Fibroblast of lung (primary cell): Measurements from ENCODE around the gene CATSPER2. TPM values are rescaled to one million over a fixed set of nuclear protein-coding genes. Genes with fewer than 3 reads are reported as not detected.
"Not testable (repeated sequence)": the region's sequence is repeated elsewhere in the genome, so short reads cannot be mapped to it uniquely, and the experiment has no call there.

ENCODE experiments used
- DNase-seq, 2 donors: peaks; one replicate each; pipeline versions ENCODE4 v3.0.0 to v3.0.0-alpha.2; 2010; ENCODE audit warnings: low read depth in 2 of 2
- H2AFZ ChIP-seq: 2 replicates; pipeline ENCODE4 v1.5.1; 2012; ENCODE audit warnings: low read length, control low read depth, inconsistent platforms
- H3K27ac ChIP-seq: 2 replicates; pipeline ENCODE4 v1.5.1; 2011; ENCODE audit warnings: low read length, control low read depth; ENCODE audit not compliant: insufficient read depth
- H3K27me3 ChIP-seq: 2 replicates; pipeline ENCODE4 v1.5.1; 2011; ENCODE audit warnings: mild to moderate bottlenecking, low read length; ENCODE audit not compliant: control insufficient read depth, insufficient read depth
- H3K36me3 ChIP-seq: 2 replicates; pipeline ENCODE4 v1.5.1; 2011; ENCODE audit warnings: low read length; ENCODE audit not compliant: control insufficient read depth, insufficient read depth
- H3K4me1 ChIP-seq: 2 replicates; pipeline ENCODE4 v1.5.1; 2011; ENCODE audit warnings: low read length; ENCODE audit not compliant: control insufficient read depth, insufficient read depth; ENCODE audit errors: extremely low read depth
- H3K4me2 ChIP-seq: 2 replicates; pipeline ENCODE4 v1.5.1; 2011; ENCODE audit warnings: low read length, control low read depth; ENCODE audit not compliant: insufficient read depth; ENCODE audit errors: extremely low read depth
- H3K4me3 ChIP-seq, 4 experiments: fragments of 200-600 bp in 1 of 4; sonication (generic) in 1 of 4; replicated peaks in 1 of 4; 2 replicates each; pipeline ENCODE4 v1.5.1; 2011 to 2016; ENCODE audit warnings: low read length in 4 of 4, low read depth in 3 of 4, mild to moderate bottlenecking in 3 of 4, control low read depth in 2 of 4, inconsistent platforms in 1 of 4, mixed read lengths in 1 of 4; ENCODE audit not compliant: insufficient read depth in 1 of 4; ENCODE audit errors: control extremely low read depth in 1 of 4
- H3K79me2 ChIP-seq: 2 replicates; pipeline ENCODE4 v1.5.1; 2012; ENCODE audit warnings: mild to moderate bottlenecking, low read length, inconsistent platforms; ENCODE audit not compliant: control insufficient read depth, insufficient read depth
- H3K9ac ChIP-seq: 2 replicates; pipeline ENCODE4 v1.5.1; 2011; ENCODE audit warnings: mild to moderate bottlenecking, low read length, control low read depth; ENCODE audit not compliant: insufficient read depth
- H3K9me3 ChIP-seq: 2 replicates; pipeline ENCODE4 v1.5.1; 2012; ENCODE audit warnings: low read depth, low read length; ENCODE audit not compliant: control insufficient read depth, insufficient read depth
- H4K20me1 ChIP-seq: 2 replicates; pipeline ENCODE4 v1.5.1; 2011; ENCODE audit warnings: low read length; ENCODE audit not compliant: control insufficient read depth, insufficient read depth; ENCODE audit errors: extremely low read depth
- polyA plus RNA-seq, 2 donors: library from polyadenylated mRNA; depleted of rRNA in 1 of 2; stranded (reverse) in 1 of 2; unstranded in 1 of 2; fragments of >200 nt; gene quantifications; 2 replicates each; pipeline ENCODE4 v1.2.1, GENCODE V29; 2011 to 2012; ENCODE audit warnings: missing spikeins in 1 of 2
- total RNA-seq: library from RNA; depleted of rRNA; stranded (reverse); fragments of >200 nt; gene quantifications from 2 replicates; pipeline ENCODE4 v1.2.1, GENCODE V29; 2014

The CATSPER2 gene
- total and polyA plus RNA-seq, 2 donors (not counting 1 experiment from before 2014, with no cell fraction given), result 0.84 to 2.3 TPM

- H3K9ac ChIP-seq, H3K4me3 ChIP-seq, DNase-seq, H3K4me2 ChIP-seq, H3K36me3 ChIP-seq, H3K4me1 ChIP-seq, H3K27ac ChIP-seq, H2AFZ ChIP-seq, H3K9me3 ChIP-seq, H4K20me1 ChIP-seq, H3K27me3 ChIP-seq, H3K79me2 ChIP-seq: not testable (repeated sequence)
These were observed 49.5 kb downstream of the CATSPER2 start for GRCh38 chr15:43599131-43599530.

- H3K36me3 ChIP-seq, DNase-seq, H3K4me2 ChIP-seq, H3K4me3 ChIP-seq, H2AFZ ChIP-seq, H3K79me2 ChIP-seq, H3K4me1 ChIP-seq, H3K27ac ChIP-seq, H4K20me1 ChIP-seq, H3K9ac ChIP-seq, H3K9me3 ChIP-seq, H3K27me3 ChIP-seq: not testable (repeated sequence)
These were observed 55.1 kb downstream of the CATSPER2 start, which contains the start of gene CKMT1B for GRCh38 chr15:43593328-43594190. CKMT1B (plus strand) TSS chr15:43594027; CDS start chr15:43594219, 192 bp downstream.

GRCh38 chr15:43592841-43593240 lies 55.8 kb downstream of the CATSPER2 start:
- H3K9ac ChIP-seq, H2AFZ ChIP-seq, H3K4me2 ChIP-seq, H3K4me3 ChIP-seq, H3K27me3 ChIP-seq, H3K27ac ChIP-seq, H3K9me3 ChIP-seq, H3K4me1 ChIP-seq, H4K20me1 ChIP-seq, H3K36me3 ChIP-seq, H3K79me2 ChIP-seq, DNase-seq: not testable (repeated sequence)

GRCh38 chr15:43589778-43590466 lies 58.7 kb downstream of the CATSPER2 start, which contains the start of gene PPIP5K1:
PPIP5K1 (minus strand) TSS chr15:43590208; CDS start chr15:43584504, 5,704 bp downstream.
- H3K27ac ChIP-seq, H3K4me3 ChIP-seq, DNase-seq, H3K4me1 ChIP-seq, H3K9ac ChIP-seq, H4K20me1 ChIP-seq, H3K36me3 ChIP-seq, H3K4me2 ChIP-seq, H3K27me3 ChIP-seq, H2AFZ ChIP-seq, H3K9me3 ChIP-seq, H3K79me2 ChIP-seq: not testable (repeated sequence)

Other genes with a start within 250 kb of the CATSPER2 start
- gene TP53BP1, start 155.7 kb downstream of the CATSPER2 start, total RNA-seq, result 79.9 and 132 TPM in 2 replicates
- 38.8 and 39.8 TPM in 2 replicates for gene TP53BP1, start 155.7 kb downstream of the CATSPER2 start, polyA plus RNA-seq
- 70.4 and 201 TPM in 2 replicates for gene MAP1A, start 131.2 kb downstream of the CATSPER2 start, total RNA-seq
- gene MAP1A, start 131.2 kb downstream of the CATSPER2 start, polyA plus RNA-seq, result 51.2 and 66.1 TPM in 2 replicates
- 27.0 and 40.8 TPM in 2 replicates for gene PPIP5K1, start 58.6 kb downstream of the CATSPER2 start, total RNA-seq
- 19.6 and 21.2 TPM in 2 replicates for gene PPIP5K1, start 58.6 kb downstream of the CATSPER2 start, polyA plus RNA-seq
- gene CKMT1B, start 54.8 kb downstream of the CATSPER2 start, total RNA-seq, result not detected in 2 replicates
- gene CKMT1B, start 54.8 kb downstream of the CATSPER2 start, polyA plus RNA-seq, result 0.03 TPM in 1 of 2 replicates, not detected in the other
- gene STRC, start 30.0 kb downstream of the CATSPER2 start, total RNA-seq, result under 0.01 and 0.17 TPM in 2 replicates
- not detected in 2 replicates for gene STRC, start 30.0 kb downstream of the CATSPER2 start, polyA plus RNA-seq
- not detected in 2 replicates for gene CKMT1A, start 45.0 kb upstream of the CATSPER2 start, total RNA-seq
- gene CKMT1A, start 45.0 kb upstream of the CATSPER2 start, polyA plus RNA-seq, result 0.03 TPM in 1 of 2 replicates, not detected in the other
- gene PDIA3, start 97.6 kb upstream of the CATSPER2 start, total RNA-seq, result 89.1 and 120 TPM in 2 replicates
- gene PDIA3, start 97.6 kb upstream of the CATSPER2 start, polyA plus RNA-seq, result 359 and 528 TPM in 2 replicates
- gene ELL3, start 128.1 kb upstream of the CATSPER2 start, total RNA-seq, result 6.7 and 10.1 TPM in 2 replicates
- 0.86 and 1.5 TPM in 2 replicates for gene ELL3, start 128.1 kb upstream of the CATSPER2 start, polyA plus RNA-seq
- 371 and 422 TPM in 2 replicates for gene SERF2, start 143.5 kb upstream of the CATSPER2 start, total RNA-seq
- 1,159 and 1,227 TPM in 2 replicates for gene SERF2, start 143.5 kb upstream of the CATSPER2 start, polyA plus RNA-seq
- under 0.01 and 0.17 TPM in 2 replicates for gene SERINC4, start 151.4 kb upstream of the CATSPER2 start, total RNA-seq
- gene SERINC4, start 151.4 kb upstream of the CATSPER2 start, polyA plus RNA-seq, result 0.06 and 0.08 TPM in 2 replicates
- 8.6 and 9.2 TPM in 2 replicates for gene HYPK, start 151.8 kb upstream of the CATSPER2 start, total RNA-seq
- 8.7 and 12.8 TPM in 2 replicates for gene HYPK, start 151.8 kb upstream of the CATSPER2 start, polyA plus RNA-seq
- 28.4 and 31.1 TPM in 2 replicates for gene MFAP1, start 175.8 kb upstream of the CATSPER2 start, total RNA-seq
- 41.4 and 45.0 TPM in 2 replicates for gene MFAP1, start 175.8 kb upstream of the CATSPER2 start, polyA plus RNA-seq
- gene WDR76, start 178.2 kb upstream of the CATSPER2 start, total RNA-seq, result 4.6 and 5.8 TPM in 2 replicates
- 11.6 and 22.4 TPM in 2 replicates for gene WDR76, start 178.2 kb upstream of the CATSPER2 start, polyA plus RNA-seq